ENCODE data around the gene RCAN2. TPM values are rescaled to one million over a fixed set of nuclear protein-coding genes. Genes with fewer than 3 reads are reported as not detected.

The RCAN2 gene
- total and polyA plus RNA-seq, 9 of the 15 experiments (the other 6 are each of a cell fraction or from before 2014, with no cell fraction given) = 0.04 TPM; not detected in 8

DNA sequence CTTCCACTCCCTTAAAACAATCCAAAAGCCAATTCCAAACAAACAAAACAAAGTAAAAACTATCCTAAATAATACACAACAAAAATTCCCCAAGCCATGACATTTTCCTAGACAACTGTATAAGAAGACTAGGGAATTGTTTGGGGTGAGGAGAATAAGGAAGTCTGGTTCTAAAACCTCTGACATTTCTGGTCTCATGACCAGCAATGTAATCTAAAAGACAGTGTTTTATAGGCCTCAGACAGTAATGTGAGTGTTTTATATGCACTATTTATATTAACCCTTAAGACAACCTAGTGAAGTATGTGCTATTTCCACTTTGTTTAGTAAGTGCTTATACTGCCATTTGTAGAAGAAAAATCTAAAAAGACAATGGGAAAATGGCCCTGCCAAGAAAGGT is 13.0 kb upstream of the RCAN2 start:
- intact Hi-C loops (cut with micrococcal nuclease) (no loop called here), in situ Hi-C loops (cut with MboI) (no loop called here)
- no peak overlapping the region for H3K27ac ChIP-seq (ENCODE audit: extremely low read depth, low read depth, low read length)
- H3K4me1 ChIP-seq (replicated peaks in 1 of 2; ENCODE audit: control insufficient read depth in 2 of 2, insufficient read depth in 2 of 2, low read length in 2 of 2) = no peaks in the 10 kb centered on the region
- H4K20me1 ChIP-seq (replicated peaks; ENCODE audit: control insufficient read depth, insufficient read depth, low read length) = no peaks in the 10 kb centered on the region
- H3K4me3 ChIP-seq = no peak overlapping the region
- FAIRE-seq (no peak), DNase-seq (ENCODE audit: extremely low read depth in 1 of 4, low spot score in 3 of 4) (no peak), ATAC-seq (no peak)
- no peak overlapping the region for H3K4me2 ChIP-seq (ENCODE audit: insufficient read depth, low read length)
- TF ChIP-seq ZNF76 (CRISPR knock-in tag; IDR thresholded peaks at IDR 0.05; ENCODE audit: borderline replicate concordance) (no peak), KLF6 (CRISPR knock-in tag; IDR thresholded peaks at IDR 0.05; ENCODE audit: borderline replicate concordance) (no peak), HDGF (IDR thresholded peaks at IDR 0.05) (no peak), ZNF175 (CRISPR knock-in tag; IDR thresholded peaks at IDR 0.05; ENCODE audit: low read depth) (no peak), SAFB2 (IDR thresholded peaks at IDR 0.05; ENCODE audit: borderline replicate concordance, low read depth, low read length, severe bottlenecking) (no peak), CEBPB (tag; IDR thresholded peaks at IDR 0.05) (no peak), RBM15 (IDR thresholded peaks at IDR 0.05; ENCODE audit: insufficient read depth, low read length) (no peak), ARNT (IDR thresholded peaks at IDR 0.05) (no peak), PTBP1 (IDR thresholded peaks at IDR 0.05; ENCODE audit: low read depth, low read length) (no peak), MTA1 (IDR thresholded peaks at IDR 0.05; ENCODE audit: borderline replicate concordance) (no peak), ETS2 (tag; IDR thresholded peaks at IDR 0.05; ENCODE audit: borderline replicate concordance, poor library complexity, severe bottlenecking) (no peak), ETV5 (CRISPR knock-in tag; IDR thresholded peaks at IDR 0.05; ENCODE audit: low read depth) (no peak), PCBP2 (IDR thresholded peaks at IDR 0.05; ENCODE audit: low read depth, low read length, poor library complexity, severe bottlenecking) (no peak), ATF7 (IDR thresholded peaks at IDR 0.05) (no peak), ZNF449 (CRISPR knock-in tag; IDR thresholded peaks at IDR 0.05) (no peak)
- TF ChIP-seq, protein P1, sequence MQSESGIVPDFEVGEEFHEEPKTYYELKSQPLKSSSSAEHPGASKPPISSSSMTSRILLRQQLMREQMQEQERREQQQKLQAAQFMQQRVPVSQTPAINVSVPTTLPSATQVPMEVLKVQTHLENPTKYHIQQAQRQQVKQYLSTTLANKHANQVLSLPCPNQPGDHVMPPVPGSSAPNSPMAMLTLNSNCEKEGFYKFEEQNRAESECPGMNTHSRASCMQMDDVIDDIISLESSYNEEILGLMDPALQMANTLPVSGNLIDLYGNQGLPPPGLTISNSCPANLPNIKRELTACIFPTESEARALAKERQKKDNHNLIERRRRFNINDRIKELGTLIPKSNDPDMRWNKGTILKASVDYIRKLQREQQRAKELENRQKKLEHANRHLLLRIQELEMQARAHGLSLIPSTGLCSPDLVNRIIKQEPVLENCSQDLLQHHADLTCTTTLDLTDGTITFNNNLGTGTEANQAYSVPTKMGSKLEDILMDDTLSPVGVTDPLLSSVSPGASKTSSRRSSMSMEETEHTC (IDR thresholded peaks at IDR 0.05) = no peak
- CTCF ChIA-PET (ENCODE audit: low intra/inter-chr PET ratio) = no interaction called here
- no peaks in the 10 kb centered on the region for H3K27me3 ChIP-seq (ENCODE audit: control insufficient read depth in 2 of 2, insufficient read depth in 2 of 2, low read length in 2 of 2)
- H3K36me3 ChIP-seq (ENCODE audit: control insufficient read depth, insufficient read depth, low read length) = no peaks in the 10 kb centered on the region
- H2AFZ ChIP-seq (ENCODE audit: low read depth, low read length) = no peak overlapping the region
- H3K79me2 ChIP-seq (ENCODE audit: control insufficient read depth, insufficient read depth, low read length) = no peaks in the 10 kb centered on the region
- no peak overlapping the region for H3K9ac ChIP-seq (ENCODE audit: insufficient read depth in 1 of 2, low read depth in 2 of 2, low read length in 2 of 2)
- no TSS peak for BruUV-seq (replicated peaks)
- POLR2A ChIA-PET = no interaction called here
- no peaks in the 10 kb centered on the region for H3K9me3 ChIP-seq (replicated peaks; ENCODE audit: control insufficient read depth, insufficient read depth, low read depth, low read length)
- no peaks in the 10 kb centered on the region for H3K9me1 ChIP-seq (ENCODE audit: control insufficient read depth, insufficient read depth, low read length)

Measured in K562 (cell line).